ENCODE data around the gene SPACA7. TPM values are rescaled to one million over a fixed set of nuclear protein-coding genes. Genes with fewer than 3 reads are reported as not detected.

SPACA7 gene
- total RNA-seq, 1 experiment from 2014 or later, result not detected

DNA sequence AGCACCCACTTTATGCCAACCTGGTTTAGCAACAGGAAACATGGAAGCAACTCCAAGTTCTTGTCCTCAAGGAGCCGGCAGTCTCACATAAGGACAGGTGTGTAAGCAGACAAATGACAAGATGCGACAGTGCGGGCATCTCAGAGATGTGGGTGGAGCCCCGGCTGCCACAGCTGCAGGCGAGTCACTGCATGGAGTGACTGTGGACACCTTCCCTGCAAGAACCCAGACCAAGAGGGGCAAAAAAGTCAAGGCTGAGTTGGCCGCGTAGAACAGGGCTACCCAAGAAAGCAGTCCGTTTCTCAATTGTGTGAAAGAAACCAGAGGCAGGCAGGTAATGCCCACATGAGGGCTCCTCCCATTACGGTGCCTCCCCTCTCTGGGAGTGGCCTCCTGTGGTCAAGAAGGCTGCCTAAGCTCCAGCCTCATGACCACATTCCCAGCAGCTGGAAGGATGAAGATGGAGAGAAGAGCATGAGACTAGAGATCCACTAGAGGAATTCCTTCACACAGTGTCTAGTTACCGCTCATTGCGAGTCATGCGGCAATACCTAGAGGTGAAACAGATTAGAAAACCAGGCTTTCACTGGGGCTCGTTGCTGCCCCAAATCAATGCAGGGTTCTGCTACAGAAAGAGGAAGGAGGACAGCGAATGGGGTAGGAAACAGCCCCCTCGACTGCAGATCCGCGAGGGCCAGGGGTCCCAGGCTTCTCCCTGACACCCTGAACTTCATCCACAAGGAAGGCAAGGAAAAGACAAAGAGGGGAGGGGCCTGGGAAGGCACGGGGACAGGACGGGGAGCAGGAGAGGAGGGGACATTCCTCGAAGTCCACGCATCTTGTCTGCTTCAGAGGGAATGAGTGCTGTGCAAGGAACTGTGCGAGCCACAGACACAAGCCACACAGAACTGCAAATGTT, 80.2 kb downstream of the SPACA7 start:
- ATAC-seq, result peak; percentile 79
- Histone ChIP-seq H3K9ac (ENCODE audit: low read length) (no peak overlapping the region), H3K79me2 (ENCODE audit: insufficient read depth, low read length) (no peaks in the 10 kb centered on the region), H3K4me1 (ENCODE audit: control insufficient read depth in 1 of 2, insufficient read depth in 2 of 2, low read length in 2 of 2) (no peaks in the 10 kb centered on the region), H3K36me3 (ENCODE audit: control insufficient read depth in 1 of 2, insufficient read depth in 2 of 2, low read length in 2 of 2) (no peaks in the 10 kb centered on the region), H3K4me3 (replicated peaks in 1 of 2; ENCODE audit: low read depth in 1 of 2, low read length in 2 of 2) (no peak overlapping the region), H3K27me3 (ENCODE audit: insufficient read depth, low read length) (no peaks in the 10 kb centered on the region), H3K27ac (ENCODE audit: low read depth, low read length) (no peak overlapping the region), H3K9me2 (ENCODE audit: insufficient read depth) (no peaks in the 10 kb centered on the region), H3K9me3 (ENCODE audit: control insufficient read depth in 1 of 2, insufficient read depth in 1 of 2, low read depth in 1 of 2, low read length in 2 of 2) (no peaks in the 10 kb centered on the region), H2AFZ (ENCODE audit: low read depth, low read length, poor library complexity, severe bottlenecking) (no peak overlapping the region), H3K4me2 (ENCODE audit: low read length) (no peak overlapping the region), H4K20me1 (ENCODE audit: insufficient read depth) (no peaks in the 10 kb centered on the region)
- BruUV-seq (replicated peaks), result no TSS peak
- TF ChIP-seq SRF (IDR thresholded peaks at IDR 0.05; ENCODE audit: low read depth) (no peak), CBX3 (IDR thresholded peaks at IDR 0.05; ENCODE audit: low read depth) (no peak), JUND (IDR thresholded peaks at IDR 0.05) (no peak), YY1 (IDR thresholded peaks at IDR 0.05; ENCODE audit: extremely low read depth, insufficient replicate concordance, low read depth, low read length) (no peak), ZFX (IDR thresholded peaks at IDR 0.05) (no peak), EZH2phosphoT487 (IDR thresholded peaks at IDR 0.05; ENCODE audit: borderline replicate concordance) (no peak), CEBPB (IDR thresholded peaks at IDR 0.05; ENCODE audit: low read depth) (no peak), CTCF (IDR thresholded peaks at IDR 0.05 in 2 of 3, conservative IDR thresholded peaks at IDR 0.05 in 1 of 3; ENCODE audit: borderline replicate concordance in 1 of 3, insufficient read depth in 1 of 3, low read depth in 2 of 3, low read length in 2 of 3) (no peak), MAX (IDR thresholded peaks at IDR 0.05) (no peak), SP1 (IDR thresholded peaks at IDR 0.05; ENCODE audit: low read depth) (no peak), EGR1 (IDR thresholded peaks at IDR 0.05; ENCODE audit: low read depth) (no peak), REST (IDR thresholded peaks at IDR 0.05; ENCODE audit: low read depth) (no peak), EZH2 (IDR thresholded peaks at IDR 0.05) (no peak), ZNF274 (IDR thresholded peaks at IDR 0.05; ENCODE audit: low read depth, low read length) (no peak), TCF7L2 (IDR thresholded peaks at IDR 0.05; ENCODE audit: borderline replicate concordance, extremely low read depth, insufficient read depth, insufficient read length) (no peak)
- TF ChIP-seq, protein P1, sequence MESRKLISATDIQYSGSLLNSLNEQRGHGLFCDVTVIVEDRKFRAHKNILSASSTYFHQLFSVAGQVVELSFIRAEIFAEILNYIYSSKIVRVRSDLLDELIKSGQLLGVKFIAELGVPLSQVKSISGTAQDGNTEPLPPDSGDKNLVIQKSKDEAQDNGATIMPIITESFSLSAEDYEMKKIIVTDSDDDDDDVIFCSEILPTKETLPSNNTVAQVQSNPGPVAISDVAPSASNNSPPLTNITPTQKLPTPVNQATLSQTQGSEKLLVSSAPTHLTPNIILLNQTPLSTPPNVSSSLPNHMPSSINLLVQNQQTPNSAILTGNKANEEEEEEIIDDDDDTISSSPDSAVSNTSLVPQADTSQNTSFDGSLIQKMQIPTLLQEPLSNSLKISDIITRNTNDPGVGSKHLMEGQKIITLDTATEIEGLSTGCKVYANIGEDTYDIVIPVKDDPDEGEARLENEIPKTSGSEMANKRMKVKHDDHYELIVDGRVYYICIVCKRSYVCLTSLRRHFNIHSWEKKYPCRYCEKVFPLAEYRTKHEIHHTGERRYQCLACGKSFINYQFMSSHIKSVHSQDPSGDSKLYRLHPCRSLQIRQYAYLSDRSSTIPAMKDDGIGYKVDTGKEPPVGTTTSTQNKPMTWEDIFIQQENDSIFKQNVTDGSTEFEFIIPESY (IDR thresholded peaks at IDR 0.05; ENCODE audit: extremely low read depth, insufficient replicate concordance, low read length), result no peak
- ChIA-PET POLR2A (no interaction called here), CTCF (no interaction called here), RAD21 (ENCODE audit: low non-redundant PET in 1 of 2, low total read pairs in 2 of 2, uncharacterized antibody in 2 of 2, unreplicated experiment in 2 of 2) (no interaction called here)
- intact Hi-C loops (cut with micrococcal nuclease), result no loop called here
- no peak for DNase-seq (ENCODE audit: low read depth, low spot score)

All from HCT116 (cell line).